Renal pelvis (tissue), 4 donors: Measurements from ENCODE around the gene SURF4. TPM values are rescaled to one million over a fixed set of nuclear protein-coding genes. Genes with fewer than 3 reads are reported as not detected.
"Not testable (repeated sequence)": the region's sequence is repeated elsewhere in the genome, so short reads cannot be mapped to it uniquely, and the experiment has no call there.

ENCODE experiments used
- DNase-seq: peaks from one replicate; pipeline ENCODE4 v3.0.0-alpha.2; 2013
- polyA plus RNA-seq, 3 donors: library from polyadenylated mRNA; unstranded; fragments of 120-200 nt; gene quantifications; one replicate each; pipeline ENCODE4 v1.2.1, GENCODE V29; 2013; ENCODE audit not compliant: insufficient read length in 3 of 3

The SURF4 gene
- polyA plus RNA-seq, 3 donors = 163 to 184 (median 172) TPM

GRCh38 chr9:133403766-133404453 lies 28.1 kb upstream of the SURF4 start:
- DNase-seq = no peak

GRCh38 chr9:133402689-133403088 lies 26.8 kb upstream of the SURF4 start:
- no peak for DNase-seq

- no peak for DNase-seq
Observed at GRCh38 chr9:133401588-133401987, 25.7 kb upstream of the SURF4 start.

- DNase-seq = no peak
Observed at GRCh38 chr9:133400292-133400691, 24.4 kb upstream of the SURF4 start.

- no peak for DNase-seq
Observed at GRCh38 chr9:133397895-133398294, 22.0 kb upstream of the SURF4 start.

GRCh38 chr9:133397370-133397769 lies 21.5 kb upstream of the SURF4 start:
- no peak for DNase-seq

GRCh38 chr9:133396952-133397351 lies 21.1 kb upstream of the SURF4 start:
- DNase-seq = no peak

GRCh38 chr9:133394687-133395271 lies 18.9 kb upstream of the SURF4 start:
- no peak for DNase-seq

- no peak for DNase-seq
Observed at GRCh38 chr9:133393399-133393798, 17.5 kb upstream of the SURF4 start.

- not testable (repeated sequence) for DNase-seq
Observed at GRCh38 chr9:133392308-133392707, 16.4 kb upstream of the SURF4 start.

GRCh38 chr9:133391449-133391848 lies 15.6 kb upstream of the SURF4 start:
- not testable (repeated sequence) for DNase-seq

- DNase-seq = no peak
Observed at GRCh38 chr9:133390713-133391112, 14.9 kb upstream of the SURF4 start.

- no peak for DNase-seq
Observed at GRCh38 chr9:133389562-133389961, 13.7 kb upstream of the SURF4 start.

GRCh38 chr9:133389025-133389557 lies 13.2 kb upstream of the SURF4 start:
- no peak for DNase-seq

GRCh38 chr9:133387680-133388079 lies 11.8 kb upstream of the SURF4 start:
- no peak for DNase-seq

- no peak for DNase-seq
Observed at GRCh38 chr9:133386338-133386737, 10.5 kb upstream of the SURF4 start.

- no peak for DNase-seq
Observed at GRCh38 chr9:133385452-133385851, 9.6 kb upstream of the SURF4 start.

- DNase-seq = no peak
Observed at GRCh38 chr9:133384736-133385321, 9.0 kb upstream of the SURF4 start.

GRCh38 chr9:133383438-133383837 lies 7.6 kb upstream of the SURF4 start:
- no peak for DNase-seq

- no peak for DNase-seq
Observed at GRCh38 chr9:133382507-133383141, 6.8 kb upstream of the SURF4 start.

GRCh38 chr9:133380734-133381133 lies 4.9 kb upstream of the SURF4 start:
- DNase-seq = no peak

GRCh38 chr9:133379153-133380086 lies 3.6 kb upstream of the SURF4 start:
- no peak for DNase-seq
